ENCODE measurements around the gene TMEM176A.
"Not testable (repeated sequence)": the region's sequence is repeated elsewhere in the genome, so short reads cannot be mapped to it uniquely, and the experiment has no call there.

TMEM176A gene

DNA sequence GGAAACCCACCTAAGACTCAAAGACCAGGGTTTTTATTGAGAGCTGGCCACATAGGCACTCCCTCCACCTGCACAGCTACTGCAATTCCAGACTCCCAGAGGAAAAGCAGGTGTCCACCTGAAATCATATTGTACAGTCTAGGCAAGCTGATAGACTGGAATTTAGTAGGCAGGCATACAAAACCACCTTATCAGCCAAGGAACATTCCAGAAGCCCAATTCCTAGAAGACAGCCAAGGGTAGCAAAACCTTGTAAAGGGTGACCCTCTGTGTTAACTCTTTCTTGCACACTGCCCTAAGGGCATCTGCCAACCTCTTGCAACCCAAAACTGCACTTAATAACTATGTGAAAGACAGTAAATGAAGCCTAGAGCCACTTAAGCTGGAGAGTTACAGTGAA, 5.3 kb downstream of the TMEM176A start:
- Histone ChIP-seq H3K36me3 (no peaks in the 10 kb centered on the region), H3K27me3 (no peaks in the 10 kb centered on the region), H3K9me3 (no peaks in the 10 kb centered on the region; the same call in 1 of the 2 replicates), H3K4me3 (ENCODE audit: low read depth, low read length) (no peak overlapping the region), H3K4me1 (no peaks in the 10 kb centered on the region)
- DNase-seq, result no peak
- TF ChIP-seq, protein P1, sequence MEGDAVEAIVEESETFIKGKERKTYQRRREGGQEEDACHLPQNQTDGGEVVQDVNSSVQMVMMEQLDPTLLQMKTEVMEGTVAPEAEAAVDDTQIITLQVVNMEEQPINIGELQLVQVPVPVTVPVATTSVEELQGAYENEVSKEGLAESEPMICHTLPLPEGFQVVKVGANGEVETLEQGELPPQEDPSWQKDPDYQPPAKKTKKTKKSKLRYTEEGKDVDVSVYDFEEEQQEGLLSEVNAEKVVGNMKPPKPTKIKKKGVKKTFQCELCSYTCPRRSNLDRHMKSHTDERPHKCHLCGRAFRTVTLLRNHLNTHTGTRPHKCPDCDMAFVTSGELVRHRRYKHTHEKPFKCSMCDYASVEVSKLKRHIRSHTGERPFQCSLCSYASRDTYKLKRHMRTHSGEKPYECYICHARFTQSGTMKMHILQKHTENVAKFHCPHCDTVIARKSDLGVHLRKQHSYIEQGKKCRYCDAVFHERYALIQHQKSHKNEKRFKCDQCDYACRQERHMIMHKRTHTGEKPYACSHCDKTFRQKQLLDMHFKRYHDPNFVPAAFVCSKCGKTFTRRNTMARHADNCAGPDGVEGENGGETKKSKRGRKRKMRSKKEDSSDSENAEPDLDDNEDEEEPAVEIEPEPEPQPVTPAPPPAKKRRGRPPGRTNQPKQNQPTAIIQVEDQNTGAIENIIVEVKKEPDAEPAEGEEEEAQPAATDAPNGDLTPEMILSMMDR (IDR thresholded peaks at IDR 0.05; ENCODE audit: low read depth, low read length), result no peak

DNA sequence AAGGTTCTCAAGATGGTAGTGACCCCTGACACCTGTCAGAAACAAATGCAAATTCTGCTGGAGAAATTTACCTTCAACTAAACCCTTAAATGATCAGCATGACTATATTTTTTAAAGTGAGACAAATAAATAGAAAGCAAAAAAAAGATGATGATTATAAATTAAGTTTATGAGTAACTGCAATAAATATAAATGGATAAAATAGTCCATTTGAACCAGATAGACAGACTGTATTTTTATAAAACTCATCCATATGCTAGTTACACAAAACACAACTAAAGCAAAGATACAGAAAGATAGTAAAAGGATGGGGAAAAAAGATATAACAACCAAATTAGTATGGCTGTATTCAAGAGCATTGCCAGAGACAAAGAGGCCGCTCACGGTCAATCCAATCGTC, 5.9 kb downstream of the TMEM176A start:
- no peaks in the 10 kb centered on the region; the same call in 1 of the 2 replicates for H3K9me3 ChIP-seq
- no peaks in the 10 kb centered on the region for H3K4me1 ChIP-seq
- TF ChIP-seq, protein P1 (IDR thresholded peaks at IDR 0.05; ENCODE audit: low read depth, low read length), result no peak
- no peak overlapping the region for H3K4me3 ChIP-seq (ENCODE audit: low read depth, low read length)
- H3K27me3 ChIP-seq, result no peaks in the 10 kb centered on the region
- H3K36me3 ChIP-seq, result no peaks in the 10 kb centered on the region
- no peak for DNase-seq

DNA sequence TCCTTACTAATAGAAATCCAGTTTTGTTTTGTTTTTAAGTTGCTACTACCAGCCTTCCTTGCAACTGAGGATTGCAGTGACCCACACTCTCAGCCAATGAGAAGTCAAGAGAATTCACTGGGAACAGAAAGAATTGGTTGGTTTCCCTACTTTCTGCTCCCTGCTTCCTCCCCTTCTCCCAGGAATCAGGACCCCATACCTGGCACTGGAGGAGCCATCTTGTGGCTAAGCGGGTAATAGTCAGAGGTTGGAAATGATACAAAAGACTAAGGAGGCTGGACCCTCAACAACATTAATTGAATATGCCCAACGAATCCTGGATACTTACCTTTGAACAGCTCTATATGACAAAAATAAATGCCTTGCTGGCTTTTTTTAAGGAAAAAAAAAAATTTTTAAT, 6.3 kb downstream of the TMEM176A start:
- Histone ChIP-seq H3K4me1 (no peaks in the 10 kb centered on the region), H3K36me3 (no peaks in the 10 kb centered on the region), H3K4me3 (ENCODE audit: low read depth, low read length) (no peak overlapping the region), H3K27me3 (no peaks in the 10 kb centered on the region), H3K9me3 (no peaks in the 10 kb centered on the region; the same call in 1 of the 2 replicates)
- no peak for DNase-seq
- TF ChIP-seq, protein P1 (IDR thresholded peaks at IDR 0.05; ENCODE audit: low read depth, low read length), result peak; percentile 40

DNA sequence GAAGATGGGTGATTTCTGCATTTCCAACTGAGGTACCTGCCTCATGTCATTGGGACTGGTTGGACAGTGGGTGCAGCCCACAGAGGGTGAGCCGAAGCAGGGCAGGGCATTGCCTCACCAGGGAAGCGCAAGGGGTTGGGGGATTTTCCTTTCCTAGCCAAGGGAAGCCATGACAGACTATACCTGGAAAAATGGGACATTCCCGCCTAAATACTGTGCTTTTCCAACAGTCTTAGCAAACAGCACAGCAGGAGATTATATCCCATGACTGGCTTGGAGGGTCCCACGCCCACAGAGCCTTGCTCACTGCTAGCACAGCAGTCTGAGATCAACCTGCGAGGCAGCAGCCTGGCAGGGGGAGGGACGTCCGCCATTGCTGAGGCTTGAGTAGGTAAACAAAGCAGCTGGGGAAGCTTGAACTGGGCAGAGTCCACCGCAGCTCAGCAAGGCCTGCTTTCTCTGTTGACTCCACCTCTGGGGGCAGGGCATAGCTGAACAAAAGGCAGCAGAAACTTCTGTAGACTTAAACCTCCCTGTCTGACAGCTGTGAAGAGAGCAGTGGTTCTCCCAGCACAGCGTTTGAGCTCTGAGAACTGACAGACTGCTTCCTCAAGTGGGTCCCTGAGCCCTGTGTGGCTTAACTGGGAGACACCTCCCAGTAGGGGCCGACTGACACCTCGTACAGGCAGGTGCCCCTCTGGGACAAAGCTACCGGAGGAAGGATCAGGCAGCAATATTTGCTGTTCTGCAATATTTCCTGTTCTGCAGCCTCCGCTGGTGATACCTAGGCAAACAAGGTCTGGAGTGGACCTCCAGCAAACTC, 7.3 kb downstream of the TMEM176A start:
- not testable (repeated sequence) for H3K36me3 ChIP-seq; H3K4me1 ChIP-seq; DNase-seq; H3K27me3 ChIP-seq; H3K9me3 ChIP-seq; H3K4me3 ChIP-seq (ENCODE audit: low read depth, low read length)

DNA sequence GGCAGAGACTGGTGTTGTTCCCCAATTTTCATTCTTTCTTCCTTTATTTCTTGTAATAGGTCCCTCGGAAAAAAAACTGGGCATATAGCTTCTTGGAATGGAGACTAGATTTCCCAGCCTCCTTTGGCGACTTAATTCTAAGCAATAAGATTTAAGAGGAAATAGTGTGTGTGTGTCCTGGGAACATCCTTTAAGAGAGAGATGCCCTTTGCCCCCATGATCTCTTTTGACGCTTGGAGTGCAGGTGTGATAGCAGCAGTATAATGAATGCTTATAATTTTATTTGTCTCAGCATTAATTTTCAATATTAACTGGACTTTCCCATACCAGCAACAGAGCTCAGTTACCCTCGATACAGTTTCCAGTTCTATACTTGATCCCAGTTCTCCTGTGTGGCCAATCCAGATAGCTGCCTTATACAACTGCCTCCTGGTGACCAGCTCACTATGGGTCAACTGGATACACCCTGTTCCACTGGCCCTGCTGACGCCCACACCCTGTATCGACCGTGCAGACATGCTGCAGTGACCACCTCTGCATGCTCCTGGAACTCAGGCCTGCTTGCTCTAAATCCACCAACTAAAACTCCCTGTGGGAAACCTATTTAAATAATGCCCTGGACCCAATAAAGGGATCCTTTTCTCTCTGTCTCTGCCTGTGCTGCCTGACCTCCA, 13.9 kb downstream of the TMEM176A start:
- Histone ChIP-seq H3K27me3 (no peaks in the 10 kb centered on the region), H3K4me1 (no peaks in the 10 kb centered on the region), H3K36me3 (no peaks in the 10 kb centered on the region), H3K9me3 (no peaks in the 10 kb centered on the region), H3K4me3 (ENCODE audit: low read depth, low read length) (no peak overlapping the region)
- TF ChIP-seq, protein P1 (IDR thresholded peaks at IDR 0.05; ENCODE audit: low read depth, low read length), result no peak
- DNase-seq, result no peak

DNA sequence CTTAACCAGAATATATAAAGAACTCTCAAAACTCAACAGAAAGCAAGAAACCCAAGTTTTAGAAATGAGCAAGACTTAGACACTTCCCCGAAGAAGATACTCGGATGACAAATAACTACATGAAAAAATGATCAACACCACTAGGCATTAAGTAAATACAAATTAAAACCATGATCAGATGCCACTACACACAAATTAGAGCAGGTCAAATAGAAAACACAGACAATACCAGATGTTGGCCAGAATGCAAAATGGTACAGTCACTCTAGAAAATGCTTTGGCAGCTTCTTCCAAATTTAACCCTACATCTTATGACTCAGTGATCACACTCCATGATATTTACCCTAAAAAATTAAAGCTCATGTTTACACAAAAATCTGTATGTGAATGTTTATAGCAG, 18.4 kb downstream of the TMEM176A start:
- DNase-seq, result no peak
- H3K27me3 ChIP-seq, result no peaks in the 10 kb centered on the region
- no peak overlapping the region for H3K4me3 ChIP-seq (ENCODE audit: low read depth, low read length)
- H3K4me1 ChIP-seq, result no peaks in the 10 kb centered on the region
- H3K36me3 ChIP-seq, result no peaks in the 10 kb centered on the region
- TF ChIP-seq, protein P1 (IDR thresholded peaks at IDR 0.05; ENCODE audit: low read depth, low read length), result no peak
- H3K9me3 ChIP-seq, result no peaks in the 10 kb centered on the region

Measured in BE2C (cell line).